H9 (cell line): Measurements from ENCODE around the gene SYNC. TPM values are rescaled to one million over a fixed set of nuclear protein-coding genes. Genes with fewer than 3 reads are reported as not detected.
"Not testable (repeated sequence)": the region's sequence is repeated elsewhere in the genome, so short reads cannot be mapped to it uniquely, and the experiment has no call there.

ENCODE experiments used
- DNase-seq: peaks from one replicate; pipeline ENCODE4 v3.0.0-alpha.2; 2017
- H2AFZ ChIP-seq: one replicate; pipeline ENCODE4 v1.6.1; 2013; ENCODE audit warnings: mild to moderate bottlenecking, low read length, control low read depth, moderate library complexity
- H2AK5ac ChIP-seq: 2 replicates; pipeline ENCODE4 v1.6.1; 2013; ENCODE audit warnings: low read length, control low read depth, mixed read lengths; ENCODE audit not compliant: insufficient read length
- H2BK120ac ChIP-seq: one replicate; pipeline ENCODE4 v1.6.1; 2013; ENCODE audit warnings: low read depth, mild to moderate bottlenecking, low read length, control low read depth, inconsistent platforms; ENCODE audit not compliant: poor library complexity, severe bottlenecking
- H2BK12ac ChIP-seq: 2 replicates; pipeline ENCODE4 v1.6.1; 2013; ENCODE audit warnings: low read length, control low read depth, mixed read lengths, low read depth; ENCODE audit not compliant: insufficient read length
- H2BK15ac ChIP-seq: 2 replicates; pipeline ENCODE4 v1.6.1; 2013; ENCODE audit warnings: low read depth, low read length, control low read depth
- H2BK20ac ChIP-seq: one replicate; pipeline ENCODE4 v1.6.1; 2013; ENCODE audit warnings: low read depth, mild to moderate bottlenecking, low read length, control low read depth, inconsistent platforms; ENCODE audit not compliant: poor library complexity, severe bottlenecking
- H2BK5ac ChIP-seq: 2 replicates; pipeline ENCODE4 v1.6.1; 2013; ENCODE audit warnings: low read length, control low read depth, mixed read lengths; ENCODE audit not compliant: insufficient read length
- H3K14ac ChIP-seq: 2 replicates; pipeline ENCODE4 v1.6.1; 2013; ENCODE audit warnings: low read length, control low read depth; ENCODE audit not compliant: insufficient read depth
- H3K18ac ChIP-seq: 2 replicates; pipeline ENCODE4 v1.6.1; 2013; ENCODE audit warnings: low read depth, mild to moderate bottlenecking, mixed read lengths, low read length, control low read depth; ENCODE audit not compliant: insufficient read length
- H3K23ac ChIP-seq: 2 replicates; pipeline ENCODE4 v1.6.1; 2013; ENCODE audit warnings: low read length, control low read depth, mixed read lengths, low read depth; ENCODE audit not compliant: insufficient read length
- H3K23me2 ChIP-seq: 2 replicates; pipeline ENCODE4 v1.6.1; 2013; ENCODE audit warnings: low read depth, mild to moderate bottlenecking, mixed read lengths, low read length, control low read depth; ENCODE audit not compliant: insufficient read length, poor library complexity, severe bottlenecking
- H3K27ac ChIP-seq: 2 replicates; pipeline ENCODE4 v1.5.1; 2013; ENCODE audit warnings: low read length, control low read depth, mixed read lengths, low read depth; ENCODE audit not compliant: insufficient read length
- H3K27me3 ChIP-seq: 2 replicates; pipeline ENCODE4 v1.6.1; 2013; ENCODE audit warnings: low read length, control low read depth, inconsistent platforms; ENCODE audit not compliant: insufficient read depth
- H3K4ac ChIP-seq: 2 replicates; pipeline ENCODE4 v1.6.1; 2013; ENCODE audit warnings: low read depth, mild to moderate bottlenecking, control low read depth, inconsistent platforms, low read length, moderate library complexity
- H3K4me1 ChIP-seq: 2 replicates; pipeline ENCODE4 v1.6.1; 2013; ENCODE audit warnings: low read length, control low read depth, inconsistent platforms; ENCODE audit not compliant: insufficient read depth
- H3K4me2 ChIP-seq: 2 replicates; pipeline ENCODE4 v1.6.1; 2013; ENCODE audit warnings: low read length, control low read depth, mixed read lengths; ENCODE audit not compliant: insufficient read length, insufficient read depth
- H3K56ac ChIP-seq: 2 replicates; pipeline ENCODE4 v1.6.1; 2013; ENCODE audit warnings: low read depth, mild to moderate bottlenecking, mixed read lengths, low read length, control low read depth; ENCODE audit not compliant: insufficient read length
- H3K79me1 ChIP-seq: 2 replicates; pipeline ENCODE4 v1.6.1; 2013; ENCODE audit warnings: low read depth, mild to moderate bottlenecking, moderate library complexity, low read length, control low read depth, inconsistent platforms; ENCODE audit not compliant: insufficient read depth, poor library complexity, severe bottlenecking
- H3K79me2 ChIP-seq: 2 replicates; pipeline ENCODE4 v1.6.1; 2013; ENCODE audit warnings: low read length, control low read depth, inconsistent platforms; ENCODE audit not compliant: insufficient read depth
- H3K9ac ChIP-seq: 2 replicates; pipeline ENCODE4 v1.6.1; 2013; ENCODE audit warnings: low read length, control low read depth, mixed read lengths; ENCODE audit not compliant: insufficient read length; ENCODE audit errors: extremely low read depth
- H3K9me3 ChIP-seq: one replicate; pipeline ENCODE4 v1.6.1; 2013; ENCODE audit warnings: low read depth, low read length, inconsistent platforms; ENCODE audit not compliant: control insufficient read depth
- H3T11ph ChIP-seq: one replicate; pipeline ENCODE4 v1.6.1; 2013; ENCODE audit warnings: mild to moderate bottlenecking, low read length, control low read depth, inconsistent platforms
- H4K20me1 ChIP-seq: one replicate; pipeline ENCODE4 v1.6.1; 2013; ENCODE audit not compliant: control insufficient read depth, insufficient read length, insufficient read depth
- H4K5ac ChIP-seq: 2 replicates; pipeline ENCODE4 v1.6.1; 2013; ENCODE audit warnings: low read depth, mild to moderate bottlenecking, mixed read lengths, low read length, control low read depth; ENCODE audit not compliant: insufficient read length
- H4K8ac ChIP-seq: replicated peaks from 2 replicates; pipeline ENCODE4 v1.6.1; 2013; ENCODE audit warnings: low read length, control low read depth, mixed read lengths, low read depth; ENCODE audit not compliant: insufficient read length
- H4K91ac ChIP-seq: 2 replicates; pipeline ENCODE4 v1.6.1; 2013; ENCODE audit warnings: low read depth, mild to moderate bottlenecking, moderate library complexity, mixed read lengths, low read length, control low read depth; ENCODE audit not compliant: insufficient read length
- H3K27ac Mint-ChIP-seq, 3 experiments: 2 replicates in 2 of 3; 3 replicates in 1 of 3; pipeline ENCODE4 v1.8.0; 2020 to 2021; ENCODE audit warnings: mixed read lengths in 3 of 3, mild to moderate bottlenecking in 1 of 3, moderate library complexity in 1 of 3
- H3K27me3 Mint-ChIP-seq: 2 replicates; pipeline ENCODE4 v1.8.0; 2021; ENCODE audit warnings: low read depth, mild to moderate bottlenecking, moderate library complexity, mixed read lengths
- H3K36me3 Mint-ChIP-seq, 3 experiments: 2 replicates in 2 of 3; 3 replicates in 1 of 3; pipeline ENCODE4 v1.8.0; 2020 to 2021; ENCODE audit warnings: low read depth in 3 of 3, mixed read lengths in 3 of 3; ENCODE audit not compliant: insufficient read depth in 1 of 3
- H3K4me1 Mint-ChIP-seq, 2 experiments: 2 replicates each; pipeline ENCODE4 v1.8.0; 2020; ENCODE audit warnings: mixed read lengths in 2 of 2
- H3K4me3 Mint-ChIP-seq, 2 experiments: 2 replicates in 1 of 2; 3 replicates in 1 of 2; pipeline ENCODE4 v1.8.0; 2020 to 2021; ENCODE audit warnings: mild to moderate bottlenecking in 2 of 2, mixed read lengths in 2 of 2, moderate library complexity in 1 of 2
- H3K9me3 Mint-ChIP-seq, 2 experiments: 2 replicates in 1 of 2; 3 replicates in 1 of 2; pipeline ENCODE4 v1.8.0; 2020; ENCODE audit warnings: mild to moderate bottlenecking in 2 of 2, mixed read lengths in 2 of 2, moderate library complexity in 1 of 2
- CTCF ChIP-seq: fragments of 200-600 bp; sonication (generic); conservative IDR thresholded peaks from 3 replicates; pipeline ENCODE4 v1.8.0; 2021; ENCODE audit warnings: antibody characterized with exemption, mild to moderate bottlenecking
- WGBS: extraction: QIAGEN DNeasy Blood & Tissue Kit; methylation state at CpG from one replicate; pipeline ENCODE4 v1.1.7; 2013; ENCODE audit warnings: missing lambda C conversion rate, low lambda C conversion rate, mixed read lengths; ENCODE audit not compliant: insufficient read length; ENCODE audit errors: extremely low coverage; 5-methylcytosine and 5-hydroxymethylcytosine counted together
- total RNA-seq: library from RNA; stranded (reverse); gene quantifications from 2 replicates; pipeline ENCODE4 v1.2.1, GENCODE V29; 2021

Gene SYNC
- total RNA-seq, 1 experiment from 2014 or later: 0.15 TPM

GRCh38 chr1:32701421-32701911 lies 1.1 kb downstream of the SYNC start:
- no CpG with 5 or more reads among the region's 6 CpGs for WGBS
- no peak overlapping the region for H2BK15ac ChIP-seq
- Mint-ChIP-seq H3K9me3 (no peaks in the 10 kb centered on the region), H3K4me1 (peaks cover 15 to 17% of the 10 kb centered on the region in 2 experiments), H3K27me3 (peaks cover 48% of the 10 kb centered on the region), H3K36me3 (peaks cover 0 to 1% (median 0%) of the 10 kb centered on the region in 3 experiments; a peak in 1 of 7 replicates), H3K27ac (no peak overlapping the region), H3K4me3 (peak overlapping the region in 1 of 2 experiments; percentile 80; a peak in 3 of 5 replicates)
- no peak overlapping the region for H2BK5ac ChIP-seq
- H3K79me2 ChIP-seq: no peaks in the 10 kb centered on the region
- H2AFZ ChIP-seq: no peak overlapping the region
- no peaks in the 10 kb centered on the region for H4K20me1 ChIP-seq
- no peak overlapping the region for H2BK12ac ChIP-seq
- H3K4ac ChIP-seq: no peak overlapping the region
- no peaks in the 10 kb centered on the region; the same call in 1 of the 2 replicates for H3K4me1 ChIP-seq
- no peak overlapping the region for H4K5ac ChIP-seq
- no peak overlapping the region for H3K9ac ChIP-seq
- no peak overlapping the region for H3K14ac ChIP-seq
- no peak overlapping the region for H3K23ac ChIP-seq
- no peak overlapping the region for H4K91ac ChIP-seq
- H3K27me3 ChIP-seq: peaks cover 5% of the 10 kb centered on the region; the same call in 1 of the 2 replicates
- H3T11ph ChIP-seq: no peak overlapping the region
- no peak overlapping the region for H3K18ac ChIP-seq
- TF ChIP-seq CTCF: no peak
- no peak overlapping the region for H4K8ac ChIP-seq
- peaks cover 10% of the 10 kb centered on the region for H3K23me2 ChIP-seq
- H2BK20ac ChIP-seq: no peak overlapping the region
- H2BK120ac ChIP-seq: no peak overlapping the region
- H3K9me3 ChIP-seq: no peaks in the 10 kb centered on the region
- no peak overlapping the region for H2AK5ac ChIP-seq
- no peak overlapping the region for H3K27ac ChIP-seq
- no peaks in the 10 kb centered on the region for H3K79me1 ChIP-seq
- no peak for DNase-seq
- no peak overlapping the region for H3K4me2 ChIP-seq
- H3K56ac ChIP-seq: no peak overlapping the region

- not testable (repeated sequence) for H3K27ac ChIP-seq, H3K79me2 ChIP-seq, H4K20me1 ChIP-seq
These were observed 5.6 kb downstream of the SYNC start for GRCh38 chr1:32696996-32697395.

More at GRCh38 chr1:32696996-32697395, 5.6 kb downstream of the SYNC start:
- H2BK5ac ChIP-seq, H3K27me3 ChIP-seq, H3K23me2 ChIP-seq, H3K56ac ChIP-seq, H3K79me1 ChIP-seq, H3K4ac ChIP-seq, H3K4me3 Mint-ChIP-seq, H3K9me3 Mint-ChIP-seq, H2BK12ac ChIP-seq, H2AFZ ChIP-seq, H3K14ac ChIP-seq, H2BK15ac ChIP-seq, H3K9ac ChIP-seq, DNase-seq, H4K8ac ChIP-seq, H3K18ac ChIP-seq, H2AK5ac ChIP-seq, H3K4me2 ChIP-seq, H3T11ph ChIP-seq, H3K27ac Mint-ChIP-seq, H4K5ac ChIP-seq, H2BK20ac ChIP-seq, H2BK120ac ChIP-seq, H3K4me1 ChIP-seq, H4K91ac ChIP-seq, H3K23ac ChIP-seq, H3K36me3 Mint-ChIP-seq, H3K9me3 ChIP-seq: not testable (repeated sequence)
- peaks cover 13 to 14% of the 10 kb centered on the region in 2 experiments for H3K4me1 Mint-ChIP-seq
- no CpG with 5 or more reads among the region's 8 CpGs for WGBS
- peaks cover 20% of the 10 kb centered on the region for H3K27me3 Mint-ChIP-seq
